CD14-positive monocyte (primary cell): ENCODE results near the gene EXD2. TPM values are rescaled to one million over a fixed set of nuclear protein-coding genes. Genes with fewer than 3 reads are reported as not detected.

Experiments
- DNase-seq, 3 donors: peaks; one replicate each; pipeline ENCODE4 v3.0.0-alpha.2; 2011 to 2022
- H2AFZ ChIP-seq: 2 replicates; pipeline ENCODE4 v1.6.0; 2012; ENCODE audit warnings: mild to moderate bottlenecking, low read depth, low read length, inconsistent platforms; ENCODE audit not compliant: insufficient read depth, poor library complexity, severe bottlenecking
- H3K27ac ChIP-seq, 2 donors: 1 replicate in 1 of 2; 2 replicates in 1 of 2; pipeline ENCODE4 v1.5.1; 2012 to 2013; ENCODE audit warnings: low read length in 2 of 2, control low read depth in 1 of 2, inconsistent platforms in 1 of 2, low read depth in 1 of 2, mild to moderate bottlenecking in 1 of 2
- H3K27me3 ChIP-seq, 2 donors: one replicate each; pipeline versions ENCODE4 v1.6.0 to v1.6.1; 2011 to 2013; ENCODE audit warnings: low read length in 2 of 2; ENCODE audit not compliant: control insufficient read depth in 2 of 2, insufficient read depth in 2 of 2
- H3K36me3 ChIP-seq, 2 donors: replicated peaks in 1 of 2; 1 replicate in 1 of 2; 2 replicates in 1 of 2; pipeline versions ENCODE4 v1.5.1 to v1.6.1; 2012 to 2013; ENCODE audit warnings: low read length in 2 of 2, control low read depth in 1 of 2, inconsistent platforms in 1 of 2, mild to moderate bottlenecking in 1 of 2; ENCODE audit not compliant: insufficient read depth in 2 of 2, control insufficient read depth in 1 of 2
- H3K4me1 ChIP-seq, 2 donors: 1 replicate in 1 of 2; 2 replicates in 1 of 2; pipeline versions ENCODE4 v1.5.1 to v1.6.1; 2012 to 2013; ENCODE audit warnings: low read length in 2 of 2, control low read depth in 1 of 2, inconsistent platforms in 1 of 2, mild to moderate bottlenecking in 1 of 2, moderate library complexity in 1 of 2; ENCODE audit not compliant: insufficient read depth in 2 of 2, control insufficient read depth in 1 of 2
- H3K4me2 ChIP-seq: replicated peaks from 2 replicates; pipeline ENCODE3; 2012; ENCODE audit warnings: low read length, moderate library complexity, mild to moderate bottlenecking; ENCODE audit not compliant: poor library complexity, severe bottlenecking; ENCODE audit errors: extremely low read depth
- H3K4me3 ChIP-seq, 3 experiments: fragments of 200-600 bp in 1 of 3; sonication (generic) in 1 of 3; replicated peaks in 1 of 3; 1 replicate in 2 of 3; 2 replicates in 1 of 3; pipeline ENCODE4 v1.5.1; 2011 to 2013; ENCODE audit warnings: low read length in 3 of 3, mild to moderate bottlenecking in 3 of 3, control low read depth in 2 of 3, low read depth in 2 of 3, inconsistent platforms in 1 of 3, moderate library complexity in 1 of 3
- H3K79me2 ChIP-seq: 2 replicates; pipeline ENCODE4 v1.6.0; 2012; ENCODE audit warnings: mild to moderate bottlenecking, control low read depth, inconsistent platforms, low read length, moderate library complexity; ENCODE audit not compliant: insufficient read depth
- H3K9ac ChIP-seq: 2 replicates; pipeline ENCODE4 v1.6.0; 2017; ENCODE audit warnings: low read length, mild to moderate bottlenecking; ENCODE audit not compliant: insufficient read depth, poor library complexity, severe bottlenecking
- H3K9me3 ChIP-seq, 2 donors: replicated peaks in 1 of 2; 1 replicate in 1 of 2; 2 replicates in 1 of 2; pipeline versions ENCODE4 v1.5.1 to v1.6.1; 2012 to 2013; ENCODE audit warnings: low read length in 2 of 2, control low read depth in 1 of 2; ENCODE audit not compliant: control insufficient read depth in 1 of 2, insufficient read depth in 1 of 2
- H4K20me1 ChIP-seq: 2 replicates; pipeline ENCODE4 v1.6.0; 2012; ENCODE audit warnings: mild to moderate bottlenecking, low read length, control low read depth, moderate library complexity; ENCODE audit not compliant: insufficient read depth
- H3K27ac Mint-ChIP-seq, 7 donors: one replicate each; pipeline ENCODE4 v1.8.0; 2020; ENCODE audit warnings: mild to moderate bottlenecking in 7 of 7, mixed read lengths in 7 of 7, moderate library complexity in 6 of 7, inconsistent platforms in 2 of 7
- H3K27me3 Mint-ChIP-seq, 3 donors: one replicate each; pipeline ENCODE4 v1.8.0; 2021 to 2022; ENCODE audit warnings: low read depth in 3 of 3, mild to moderate bottlenecking in 3 of 3, mixed read lengths in 3 of 3, moderate library complexity in 3 of 3, inconsistent platforms in 1 of 3
- H3K36me3 Mint-ChIP-seq, 2 donors: one replicate each; pipeline ENCODE4 v1.8.0; 2020; ENCODE audit warnings: mixed read lengths in 2 of 2, inconsistent platforms in 1 of 2, mild to moderate bottlenecking in 1 of 2
- H3K4me1 Mint-ChIP-seq: one replicate; pipeline ENCODE4 v1.8.0; 2020; ENCODE audit warnings: mild to moderate bottlenecking, mixed read lengths
- H3K4me3 Mint-ChIP-seq, 2 donors: one replicate each; pipeline ENCODE4 v1.8.0; 2020; ENCODE audit warnings: mild to moderate bottlenecking in 2 of 2, mixed read lengths in 2 of 2, moderate library complexity in 1 of 2
- H3K9me3 Mint-ChIP-seq, 7 donors: one replicate each; pipeline ENCODE4 v1.8.0; 2020 to 2022; ENCODE audit warnings: mixed read lengths in 7 of 7, mild to moderate bottlenecking in 6 of 7, moderate library complexity in 6 of 7, inconsistent platforms in 2 of 7
- WGBS: methylation state at CpG from one replicate; pipeline ENCODE4 v1.1.5; 2013; ENCODE audit warnings: missing lambda C conversion rate; ENCODE audit not compliant: insufficient coverage; 5-methylcytosine and 5-hydroxymethylcytosine counted together
- intact Hi-C, 2 donors: fragments of 100-400 bp; cut with micrococcal nuclease; formaldehyde crosslinking; loops; one replicate each; pipeline versions ENCODE4 v1.15.0 to v1.15.1; 2023
- polyA plus RNA-seq, 3 donors: library from polyadenylated mRNA; depleted of rRNA in 1 of 3; unstranded in 2 of 3; stranded (reverse) in 1 of 3; fragments of 300-500 nt in 2 of 3; fragments of >200 nt in 1 of 3; fragmentation: Illumina TruSeq in 2 of 3; gene quantifications; 1 replicate in 2 of 3; 2 replicates in 1 of 3; pipeline ENCODE4 v1.2.3, GENCODE V29; 2012 to 2021
- TF ChIP-seq, protein P1 (sequence below): fragments of 200-600 bp; IDR thresholded peaks from one replicate; pipeline ENCODE4 v1.8.0; 2022; ENCODE audit warnings: antibody characterized with exemption, mild to moderate bottlenecking

The EXD2 gene
- polyA plus RNA-seq, 3 donors = 2.3 to 4.0 (median 3.1) TPM

DNA sequence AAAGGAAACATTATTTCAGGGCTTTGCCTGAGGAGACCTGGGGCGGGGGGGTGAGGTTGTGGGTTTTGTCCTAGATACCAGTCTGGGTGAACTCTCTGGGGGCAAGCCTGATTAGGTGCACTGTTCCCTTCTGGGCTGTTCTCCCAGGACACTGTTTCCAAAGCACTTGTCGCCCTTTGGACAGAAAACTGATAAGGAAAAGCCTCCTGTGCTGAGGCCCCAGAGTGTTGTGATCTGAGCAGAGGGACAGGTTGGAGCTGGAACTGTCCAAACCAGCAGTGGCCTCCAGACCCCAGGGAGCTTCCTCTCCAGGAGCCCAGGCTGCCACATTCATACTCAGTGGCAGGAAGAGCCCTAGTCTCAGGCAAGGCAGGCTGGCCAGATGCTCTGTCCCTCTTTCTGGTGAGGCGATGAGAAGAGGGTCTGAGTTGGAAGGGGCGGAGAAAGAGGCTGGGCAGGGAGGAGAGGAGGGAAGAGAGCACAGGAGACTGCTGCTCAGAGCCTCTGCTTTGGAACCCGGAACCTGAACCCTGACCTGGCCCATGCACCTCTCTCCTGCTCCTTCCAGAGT is 70.5 kb downstream of the EXD2 start:
- Histone ChIP-seq H3K9ac (no peak overlapping the region), H3K27ac (no peak overlapping the region), H4K20me1 (no peaks in the 10 kb centered on the region), H3K79me2 (no peaks in the 10 kb centered on the region), H3K9me3 (peaks cover 0 to 26% of the 10 kb centered on the region in 2 donors), H3K4me2 (peak overlapping the region; percentile 56), H3K27me3 (peaks cover 68 to 75% of the 10 kb centered on the region in 2 donors), H3K36me3 (no peaks in the 10 kb centered on the region), H2AFZ (no peak overlapping the region), H3K4me3 (no peak overlapping the region), H3K4me1 (peaks cover 3 to 21% of the 10 kb centered on the region in 2 donors)
- H3K9me3 Mint-ChIP-seq = peaks cover 0 to 9% (median 4%) of the 10 kb centered on the region in 7 donors
- peaks cover 61 to 79% (median 64%) of the 10 kb centered on the region in 3 donors for H3K27me3 Mint-ChIP-seq
- peaks cover 10% of the 10 kb centered on the region for H3K4me1 Mint-ChIP-seq
- no peak overlapping the region for H3K27ac Mint-ChIP-seq
- H3K36me3 Mint-ChIP-seq = no peaks in the 10 kb centered on the region
- peak overlapping the region in 1 of 2 donors; percentile 86 for H3K4me3 Mint-ChIP-seq
- TF ChIP-seq, protein P1, sequence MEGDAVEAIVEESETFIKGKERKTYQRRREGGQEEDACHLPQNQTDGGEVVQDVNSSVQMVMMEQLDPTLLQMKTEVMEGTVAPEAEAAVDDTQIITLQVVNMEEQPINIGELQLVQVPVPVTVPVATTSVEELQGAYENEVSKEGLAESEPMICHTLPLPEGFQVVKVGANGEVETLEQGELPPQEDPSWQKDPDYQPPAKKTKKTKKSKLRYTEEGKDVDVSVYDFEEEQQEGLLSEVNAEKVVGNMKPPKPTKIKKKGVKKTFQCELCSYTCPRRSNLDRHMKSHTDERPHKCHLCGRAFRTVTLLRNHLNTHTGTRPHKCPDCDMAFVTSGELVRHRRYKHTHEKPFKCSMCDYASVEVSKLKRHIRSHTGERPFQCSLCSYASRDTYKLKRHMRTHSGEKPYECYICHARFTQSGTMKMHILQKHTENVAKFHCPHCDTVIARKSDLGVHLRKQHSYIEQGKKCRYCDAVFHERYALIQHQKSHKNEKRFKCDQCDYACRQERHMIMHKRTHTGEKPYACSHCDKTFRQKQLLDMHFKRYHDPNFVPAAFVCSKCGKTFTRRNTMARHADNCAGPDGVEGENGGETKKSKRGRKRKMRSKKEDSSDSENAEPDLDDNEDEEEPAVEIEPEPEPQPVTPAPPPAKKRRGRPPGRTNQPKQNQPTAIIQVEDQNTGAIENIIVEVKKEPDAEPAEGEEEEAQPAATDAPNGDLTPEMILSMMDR = no peak
- no peak for DNase-seq
- intact Hi-C loops = no loop called here
- WGBS = 32% methylated on average over 2 of the region's 5 CpGs

DNA sequence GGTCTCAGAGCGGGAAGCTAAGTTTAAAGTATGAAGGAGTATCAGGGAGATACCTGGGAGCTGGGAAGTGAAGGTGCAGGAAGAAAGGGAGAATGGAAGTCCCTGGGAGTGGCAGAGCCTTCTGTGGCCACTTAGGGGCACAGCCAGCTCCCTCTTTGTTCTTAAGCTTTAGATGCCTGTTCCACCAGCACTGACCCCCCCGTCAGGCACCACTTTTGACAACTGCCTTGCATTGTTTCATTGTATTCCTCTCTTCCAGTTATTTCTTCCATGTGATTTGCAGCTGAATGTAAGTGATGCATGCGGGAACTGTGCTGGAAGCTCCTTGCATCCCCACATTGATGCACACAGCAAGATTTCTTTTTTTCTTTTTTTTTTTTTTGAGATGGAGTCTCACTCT is 71.2 kb downstream of the EXD2 start:
- Mint-ChIP-seq H3K36me3 (no peaks in the 10 kb centered on the region), H3K9me3 (peaks cover 0 to 9% (median 4%) of the 10 kb centered on the region in 7 donors), H3K4me3 (peak overlapping the region in 1 of 2 donors; percentile 86), H3K27ac (no peak overlapping the region), H3K4me1 (peaks cover 10% of the 10 kb centered on the region), H3K27me3 (peaks cover 60 to 74% (median 62%) of the 10 kb centered on the region in 3 donors)
- Histone ChIP-seq H3K4me3 (no peak overlapping the region), H3K4me2 (no peak overlapping the region), H3K27ac (no peak overlapping the region), H2AFZ (no peak overlapping the region), H3K36me3 (no peaks in the 10 kb centered on the region), H3K9me3 (peaks cover 0 to 26% of the 10 kb centered on the region in 2 donors), H4K20me1 (no peaks in the 10 kb centered on the region), H3K4me1 (peaks cover 3 to 21% of the 10 kb centered on the region in 2 donors), H3K79me2 (no peaks in the 10 kb centered on the region), H3K9ac (no peak overlapping the region), H3K27me3 (peaks cover 62 to 71% of the 10 kb centered on the region in 2 donors)
- WGBS = 67% methylated on average over 1 of the region's 3 CpGs
- intact Hi-C loops = no loop called here
- TF ChIP-seq, protein P1 = no peak
- DNase-seq = no peak
